Measurements from ENCODE around the gene SLC4A5. TPM values are rescaled to one million over a fixed set of nuclear protein-coding genes. Genes with fewer than 3 reads are reported as not detected.

SLC4A5 gene
- total RNA-seq, 2 donors from 2014 or later: 0.89 to 1.6 TPM

GRCh38 chr2:74262681-74263080 lies 80.5 kb downstream of the SLC4A5 start:
- H3K9me3 Mint-ChIP-seq: no peaks in the 10 kb centered on the region
- no peaks in the 10 kb centered on the region for H3K36me3 Mint-ChIP-seq
- H3K27ac Mint-ChIP-seq: no peak overlapping the region
- DNase-seq (ENCODE audit: low spot score in 2 of 2) (no peak), ATAC-seq (no peak)

- ATAC-seq: no peak
- Mint-ChIP-seq H3K27ac (peak overlapping the region; percentile 4 to 16), H3K9me3 (no peaks in the 10 kb centered on the region), H3K36me3 (no peaks in the 10 kb centered on the region)
- DNase-seq (ENCODE audit: low spot score in 2 of 2): no peak
These were observed 81.9 kb downstream of the SLC4A5 start for GRCh38 chr2:74261204-74261864.

- Mint-ChIP-seq H3K36me3 (no peaks in the 10 kb centered on the region), H3K9me3 (no peaks in the 10 kb centered on the region), H3K27ac (peak overlapping the region; percentile 4 to 11)
- ATAC-seq (no peak), DNase-seq (ENCODE audit: low spot score in 2 of 2) (no peak)
These were observed 82.7 kb downstream of the SLC4A5 start for GRCh38 chr2:74260495-74260894.

- DNase-seq (ENCODE audit: low spot score in 2 of 2) (no peak), ATAC-seq (no peak)
- H3K9me3 Mint-ChIP-seq: no peaks in the 10 kb centered on the region
- peak overlapping the region in 1 of 2 donors; percentile 66 for H3K27ac Mint-ChIP-seq
- no peaks in the 10 kb centered on the region for H3K36me3 Mint-ChIP-seq
These were observed 83.5 kb downstream of the SLC4A5 start for GRCh38 chr2:74259733-74260132.

GRCh38 chr2:74259191-74259590 lies 84.0 kb downstream of the SLC4A5 start:
- ATAC-seq (no peak), DNase-seq (ENCODE audit: low spot score in 2 of 2) (no peak)
- Mint-ChIP-seq H3K36me3 (no peaks in the 10 kb centered on the region), H3K27ac (no peak overlapping the region), H3K9me3 (no peaks in the 10 kb centered on the region)

- Mint-ChIP-seq H3K36me3 (no peaks in the 10 kb centered on the region), H3K9me3 (no peaks in the 10 kb centered on the region), H3K27ac (no peak overlapping the region)
- DNase-seq (ENCODE audit: low spot score in 2 of 2): no peak
- no peak for ATAC-seq
These were observed 87.5 kb downstream of the SLC4A5 start for GRCh38 chr2:74255660-74256213.

- Mint-ChIP-seq H3K36me3 (no peaks in the 10 kb centered on the region), H3K27ac (peak overlapping the region in 1 of 2 donors; percentile 7), H3K9me3 (no peaks in the 10 kb centered on the region)
- ATAC-seq (no peak), DNase-seq (ENCODE audit: low spot score in 2 of 2) (no peak)
These were observed 89.3 kb downstream of the SLC4A5 start for GRCh38 chr2:74253971-74254310.

- Mint-ChIP-seq H3K9me3 (no peaks in the 10 kb centered on the region), H3K36me3 (no peaks in the 10 kb centered on the region), H3K27ac (no peak overlapping the region)
- ATAC-seq (no peak), DNase-seq (ENCODE audit: low spot score in 2 of 2) (no peak)
These were observed 89.8 kb downstream of the SLC4A5 start for GRCh38 chr2:74253306-74253970.

- Mint-ChIP-seq H3K9me3 (no peaks in the 10 kb centered on the region), H3K36me3 (no peaks in the 10 kb centered on the region), H3K27ac (peak overlapping the region in 1 of 2 donors; percentile 33)
- no peak for ATAC-seq
- DNase-seq (ENCODE audit: low spot score in 2 of 2): no peak
These were observed 90.4 kb downstream of the SLC4A5 start for GRCh38 chr2:74252862-74253261.

- no peak for DNase-seq (ENCODE audit: low spot score in 2 of 2)
- Mint-ChIP-seq H3K9me3 (no peaks in the 10 kb centered on the region), H3K27ac (no peak overlapping the region), H3K36me3 (no peaks in the 10 kb centered on the region)
- ATAC-seq: no peak
These were observed 91.2 kb downstream of the SLC4A5 start for GRCh38 chr2:74252036-74252435.

- Mint-ChIP-seq H3K9me3 (no peaks in the 10 kb centered on the region), H3K36me3 (no peaks in the 10 kb centered on the region), H3K27ac (peak overlapping the region; percentile 22 to 51)
- ATAC-seq (peak; percentile 79 to 86), DNase-seq (ENCODE audit: low spot score in 2 of 2) (peak in 1 of 2 donors; percentile 60)
These were observed 93.0 kb downstream of the SLC4A5 start for GRCh38 chr2:74250189-74250631.

- no peak for DNase-seq (ENCODE audit: low spot score in 2 of 2)
- no peaks in the 10 kb centered on the region for H3K36me3 Mint-ChIP-seq
These were observed 93.7 kb downstream of the SLC4A5 start for GRCh38 chr2:74249406-74250122.

GRCh38 chr2:74246496-74247195 lies 96.6 kb downstream of the SLC4A5 start:
- no peak for DNase-seq (ENCODE audit: low spot score in 2 of 2)
- ATAC-seq: no peak
- Mint-ChIP-seq H3K27ac (no peak overlapping the region), H3K36me3 (no peaks in the 10 kb centered on the region), H3K9me3 (no peaks in the 10 kb centered on the region)

More at GRCh38 chr2:74249406-74250122, 93.7 kb downstream of the SLC4A5 start:
- ATAC-seq: no peak
- Mint-ChIP-seq H3K27ac (no peak overlapping the region), H3K9me3 (no peaks in the 10 kb centered on the region)

GRCh38 chr2:74244286-74244685 lies 98.9 kb downstream of the SLC4A5 start:
- ATAC-seq (no peak), DNase-seq (ENCODE audit: low spot score in 2 of 2) (no peak)
- H3K9me3 Mint-ChIP-seq: no peaks in the 10 kb centered on the region
- H3K36me3 Mint-ChIP-seq: no peaks in the 10 kb centered on the region
- no peak overlapping the region for H3K27ac Mint-ChIP-seq

GRCh38 chr2:74242354-74243071 lies 100.7 kb downstream of the SLC4A5 start:
- peak overlapping the region in 1 of 2 donors; percentile 0 for H3K27ac Mint-ChIP-seq
- no peaks in the 10 kb centered on the region for H3K36me3 Mint-ChIP-seq
- no peaks in the 10 kb centered on the region for H3K9me3 Mint-ChIP-seq
- DNase-seq (ENCODE audit: low spot score in 2 of 2): no peak
- no peak for ATAC-seq

GRCh38 chr2:74239346-74239745 lies 103.9 kb downstream of the SLC4A5 start:
- H3K36me3 Mint-ChIP-seq: no peaks in the 10 kb centered on the region
- no peaks in the 10 kb centered on the region for H3K9me3 Mint-ChIP-seq
- DNase-seq (ENCODE audit: low spot score in 2 of 2): no peak
- ATAC-seq: no peak
- H3K27ac Mint-ChIP-seq: no peak overlapping the region
